ENCODE measurements around the gene LAPTM5.

The LAPTM5 gene

GRCh38 chr1:30786264-30786991 is 28.9 kb upstream of the LAPTM5 start:
- no peak for DNase-seq

GRCh38 chr1:30785714-30786113 is 28.1 kb upstream of the LAPTM5 start:
- no peak for DNase-seq

- DNase-seq, result no peak
These were observed 27.6 kb upstream of the LAPTM5 start for GRCh38 chr1:30785181-30785580.

- DNase-seq, result no peak
These were observed 25.8 kb upstream of the LAPTM5 start for GRCh38 chr1:30783256-30783915.

GRCh38 chr1:30782361-30783255 is 25.0 kb upstream of the LAPTM5 start:
- DNase-seq, result peak; percentile 51

- no peak for DNase-seq
These were observed 24.3 kb upstream of the LAPTM5 start for GRCh38 chr1:30781906-30782305.

- no peak for DNase-seq
These were observed 22.8 kb upstream of the LAPTM5 start for GRCh38 chr1:30780409-30780808.

GRCh38 chr1:30779294-30780071 is 21.9 kb upstream of the LAPTM5 start:
- DNase-seq, result peak; percentile 62

- DNase-seq, result no peak
These were observed 21.4 kb upstream of the LAPTM5 start for GRCh38 chr1:30778979-30779293.

GRCh38 chr1:30778154-30778978 is 20.8 kb upstream of the LAPTM5 start:
- peak; percentile 83 for DNase-seq

GRCh38 chr1:30777904-30778153 is 20.3 kb upstream of the LAPTM5 start:
- no peak for DNase-seq

GRCh38 chr1:30777060-30777903 is 19.7 kb upstream of the LAPTM5 start:
- no peak for DNase-seq

- no peak for DNase-seq
These were observed 18.8 kb upstream of the LAPTM5 start for GRCh38 chr1:30776097-30777059.

- DNase-seq, result no peak
These were observed 17.9 kb upstream of the LAPTM5 start for GRCh38 chr1:30775433-30775975.

GRCh38 chr1:30774550-30775432 is 17.2 kb upstream of the LAPTM5 start:
- DNase-seq, result no peak

- DNase-seq, result no peak
These were observed 16.3 kb upstream of the LAPTM5 start for GRCh38 chr1:30773722-30774358.

GRCh38 chr1:30771005-30771404 is 13.4 kb upstream of the LAPTM5 start:
- no peak for DNase-seq

- DNase-seq, result no peak
These were observed 12.6 kb upstream of the LAPTM5 start for GRCh38 chr1:30770150-30770549.

Measured in fibroblast of skin of back (primary cell).